K562 (cell line): ENCODE results near the gene EYA2. TPM values are rescaled to one million over a fixed set of nuclear protein-coding genes. Genes with fewer than 3 reads are reported as not detected.

ENCODE experiments used
- ARID1B ChIP-seq: fragments of 450-650 bp; IDR thresholded peaks from 2 replicates; pipeline ENCODE4 v1.6.1; 2016; ENCODE audit warnings: antibody characterized with exemption, mild to moderate bottlenecking, inconsistent platforms
- BRF1 ChIP-seq: IDR thresholded peaks from 3 replicates; pipeline ENCODE4 v1.6.1; 2011; ENCODE audit warnings: borderline replicate concordance, mild to moderate bottlenecking; ENCODE audit not compliant: insufficient read length; ENCODE audit errors: extremely low read depth
- CBFA2T3 ChIP-seq: fragments of 450-650 bp; IDR thresholded peaks from 2 replicates; pipeline ENCODE4 v1.6.1; 2017
- COPS2 ChIP-seq: fragments of 450-650 bp; conservative IDR thresholded peaks from 2 replicates; pipeline ENCODE4 v1.6.1; 2016; ENCODE audit warnings: mild to moderate bottlenecking, moderate library complexity
- ELK3 ChIP-seq: fragments of 450-650 bp; formaldehyde crosslinking; IDR thresholded peaks from 2 replicates; pipeline ENCODE4 v1.4.0; 2020; ENCODE audit warnings: mild to moderate bottlenecking
- KHSRP ChIP-seq: fragments of 450-650 bp; IDR thresholded peaks from 2 replicates; pipeline ENCODE4 v1.6.1; 2017
- KLF1 ChIP-seq: fragments of 450-650 bp; IDR thresholded peaks from 2 replicates; pipeline ENCODE4 v1.6.1; 2016; ENCODE audit warnings: missing genetic modification characterization, missing compliant biosample characterization
- NR1H2 ChIP-seq: sonication (generic); formaldehyde crosslinking; IDR thresholded peaks from 2 replicates; pipeline ENCODE4 v1.4.0; 2020; ENCODE audit warnings: mild to moderate bottlenecking, missing genetic modification reagents
- PHB ChIP-seq: fragments of 250-450 bp; sonication (Bioruptor Pico); IDR thresholded peaks from 2 replicates; pipeline ENCODE4 v1.5.0; 2021
- POLR2B ChIP-seq: fragments of 450-650 bp; IDR thresholded peaks from 2 replicates; pipeline ENCODE4 v1.6.1; 2018; ENCODE audit warnings: low read depth; ENCODE audit not compliant: partially characterized antibody
- POLR3A ChIP-seq: IDR thresholded peaks from 2 replicates; pipeline ENCODE4 v1.6.1; 2011; ENCODE audit warnings: borderline replicate concordance, mild to moderate bottlenecking, moderate library complexity; ENCODE audit not compliant: insufficient read length, insufficient read depth; ENCODE audit errors: extremely low read depth
- PPARD ChIP-seq: fragments of 250-450 bp; sonication (Bioruptor Pico); IDR thresholded peaks from 2 replicates; pipeline ENCODE4 v1.8.0; 2022; ENCODE audit warnings: inconsistent platforms, mild to moderate bottlenecking, moderate library complexity
- RBFOX2 ChIP-seq: fragments of 200-400 bp; formaldehyde crosslinking; IDR thresholded peaks from 2 replicates; pipeline ENCODE4 v1.6.1; 2017; ENCODE audit warnings: low read depth, mild to moderate bottlenecking, low read length, moderate library complexity
- RBM15 ChIP-seq: fragments of 200-400 bp; formaldehyde crosslinking; IDR thresholded peaks from 2 replicates; pipeline ENCODE4 v1.6.1; 2018; ENCODE audit warnings: mild to moderate bottlenecking, low read length, moderate library complexity; ENCODE audit not compliant: insufficient read depth
- RREB1 ChIP-seq: fragments of 250-450 bp; sonication (Bioruptor Pico); IDR thresholded peaks from 2 replicates; pipeline ENCODE4 v1.4.0; 2020
- SMARCB1 ChIP-seq: IDR thresholded peaks from 2 replicates; pipeline ENCODE4 v1.6.1; 2011; ENCODE audit warnings: improper control_type of control experiment, low read depth; ENCODE audit not compliant: insufficient read length
- TAF7 ChIP-seq: fragments of 450-650 bp; IDR thresholded peaks from 2 replicates; pipeline ENCODE4 v1.6.1; 2016; ENCODE audit warnings: missing genetic modification characterization, missing compliant biosample characterization
- TAL1 ChIP-seq: fragments of 450-650 bp; IDR thresholded peaks from 2 replicates; pipeline ENCODE4 v1.6.1; 2016; ENCODE audit warnings: mild to moderate bottlenecking
- TFAM ChIP-seq: fragments of 250-450 bp; sonication (Bioruptor Pico); conservative IDR thresholded peaks from 2 replicates; pipeline ENCODE4 v1.5.0; 2021; ENCODE audit warnings: mild to moderate bottlenecking, moderate library complexity
- ZBED1 ChIP-seq: IDR thresholded peaks from 2 replicates; pipeline ENCODE4 v1.6.1; 2014
- ZNF217 ChIP-seq: sonication (generic); formaldehyde crosslinking; IDR thresholded peaks from 2 replicates; pipeline ENCODE4 v1.8.0; 2022; ENCODE audit warnings: mild to moderate bottlenecking, missing genetic modification reagents
- ZNF263 ChIP-seq: sonication (generic); formaldehyde crosslinking; IDR thresholded peaks from 2 replicates; pipeline ENCODE4 v1.8.0; 2022; ENCODE audit warnings: mild to moderate bottlenecking, missing genetic modification reagents, borderline replicate concordance
- polyA plus RNA-seq, 8 experiments: library from polyadenylated mRNA; depleted of rRNA in 4 of 8; stranded (reverse) in 5 of 8; unstranded in 3 of 8; fragments of >200 nt; fragmentation: Nextera tagmentation in 2 of 8; fragmentation: Illumina TruSeq in 1 of 8; extraction: Ambion mirVana in 2 of 8; extraction: Trizol in 1 of 8; gene quantifications; 2 replicates each; pipeline versions ENCODE4 v1.2.1 to v1.2.3, GENCODE V29; 2011 to 2014; ENCODE audit warnings: inconsistent platforms in 1 of 8, missing spikeins in 1 of 8
- total RNA-seq, 7 experiments: library from RNA; depleted of rRNA in 6 of 7; stranded (reverse); fragments of >200 nt in 6 of 7; fragmentation: Illumina TruSeq in 2 of 7; extraction: Trizol in 2 of 7; gene quantifications; 2 replicates each; pipeline versions ENCODE4 v1.2.1 to v1.2.3, GENCODE V29; 2011 to 2021; ENCODE audit warnings: low replicate concordance in 1 of 7

The EYA2 gene
- total and polyA plus RNA-seq, 9 of the 15 experiments (the other 6 are each of a cell fraction or from before 2014, with no cell fraction given): 0.03 TPM; not detected in 8

- TF ChIP-seq TAF7 (tag) (no peak), RBM15 (no peak), ZNF263 (CRISPR knock-in tag) (no peak), KHSRP (no peak), ELK3 (CRISPR knock-in tag) (no peak), ARID1B (peak; percentile 53; the same call in 1 of the 2 replicates), CBFA2T3 (peak; percentile 23; the same call in 1 of the 2 replicates), KLF1 (tag) (no peak), TAL1 (peak; percentile 45; the same call in 1 of the 2 replicates), BRF1 (no peak), RREB1 (no peak), PHB (CRISPR knock-in tag) (no peak), TFAM (CRISPR knock-in tag) (no peak), NR1H2 (CRISPR knock-in tag) (no peak), ZBED1 (no peak), PPARD (CRISPR knock-in tag) (no peak), COPS2 (no peak), POLR3A (no peak), SMARCB1 (no peak), POLR2B (no peak), ZNF217 (CRISPR knock-in tag) (no peak), RBFOX2 (no peak)
Observed at GRCh38 chr20:46998477-46999240, 104.0 kb downstream of the EYA2 start (continued).
